K562 (cell line): ENCODE data around the gene CAMK2G. TPM values are rescaled to one million over a fixed set of nuclear protein-coding genes. Genes with fewer than 3 reads are reported as not detected.
A peak's percentile ranks its signal among the peaks of the same experiment; 100 is the strongest.

Experiments used
- ARID4B ChIP-seq: sonication (generic); formaldehyde crosslinking; IDR thresholded peaks from 2 replicates; pipeline ENCODE4 v1.8.0; 2022; ENCODE audit warnings: mild to moderate bottlenecking, missing genetic modification reagents
- CHD4 ChIP-seq: fragments of 200-600 bp; sonication (generic); IDR thresholded peaks from 3 replicates; pipeline ENCODE4 v1.6.1; 2012; ENCODE audit warnings: low read depth, mild to moderate bottlenecking, mixed read lengths, low read length, inconsistent platforms; ENCODE audit not compliant: insufficient read depth, insufficient replicate concordance, poor library complexity, severe bottlenecking
- CLOCK ChIP-seq: fragments of 250-450 bp; sonication (Bioruptor Pico); IDR thresholded peaks from 2 replicates; pipeline ENCODE4 v1.4.0; 2020; ENCODE audit warnings: mild to moderate bottlenecking, moderate library complexity, borderline replicate concordance
- KAT8 ChIP-seq: fragments of 450-650 bp; IDR thresholded peaks from 2 replicates; pipeline ENCODE4 v1.6.1; 2016; ENCODE audit warnings: low read depth, mild to moderate bottlenecking
- NBN ChIP-seq: fragments of 450-650 bp; IDR thresholded peaks from 2 replicates; pipeline ENCODE4 v1.6.1; 2016; ENCODE audit warnings: low read depth, mild to moderate bottlenecking
- PCBP2 ChIP-seq: fragments of 200-400 bp; formaldehyde crosslinking; IDR thresholded peaks from 2 replicates; pipeline ENCODE4 v1.6.1; 2018; ENCODE audit warnings: low read length, low read depth, mild to moderate bottlenecking, moderate library complexity; ENCODE audit not compliant: poor library complexity, severe bottlenecking
- POU5F1 ChIP-seq: fragments of 150-350 bp; IDR thresholded peaks from 2 replicates; pipeline ENCODE4 v1.6.1; 2014; ENCODE audit warnings: borderline replicate concordance, low read length, low read depth, mild to moderate bottlenecking; ENCODE audit not compliant: partially characterized antibody
- RBM14 ChIP-seq: fragments of 200-400 bp; formaldehyde crosslinking; IDR thresholded peaks from 2 replicates; pipeline ENCODE4 v1.6.1; 2018; ENCODE audit warnings: low read depth, mild to moderate bottlenecking, low read length, moderate library complexity, borderline replicate concordance; ENCODE audit not compliant: insufficient read depth
- SMARCE1 ChIP-seq: fragments of 450-650 bp; IDR thresholded peaks from 2 replicates; pipeline ENCODE4 v1.7.1; 2016; ENCODE audit warnings: mild to moderate bottlenecking
- SUPT5H ChIP-seq: fragments of 450-650 bp; IDR thresholded peaks from 2 replicates; pipeline ENCODE4 v1.6.1; 2016
- TCF7L2 ChIP-seq: fragments of 150-350 bp; IDR thresholded peaks from 2 replicates; pipeline ENCODE4 v1.6.1; 2016; ENCODE audit warnings: low read depth, mild to moderate bottlenecking, low read length, moderate library complexity
- ZNF165 ChIP-seq: fragments of 250-450 bp; sonication (Bioruptor Pico); IDR thresholded peaks from 2 replicates; pipeline ENCODE4 v1.4.0; 2020; ENCODE audit warnings: borderline replicate concordance
- ZNF212 ChIP-seq: fragments of 450-650 bp; formaldehyde crosslinking; IDR thresholded peaks from 2 replicates; pipeline ENCODE4 v1.4.0; 2020; ENCODE audit warnings: mild to moderate bottlenecking
- ZNF239 ChIP-seq: fragments of 250-450 bp; sonication (Bioruptor Pico); IDR thresholded peaks from 2 replicates; pipeline ENCODE4 v1.4.0; 2020; ENCODE audit warnings: mild to moderate bottlenecking
- polyA plus RNA-seq, 8 experiments: library from polyadenylated mRNA; depleted of rRNA in 4 of 8; stranded (reverse) in 5 of 8; unstranded in 3 of 8; fragments of >200 nt; fragmentation: Nextera tagmentation in 2 of 8; fragmentation: Illumina TruSeq in 1 of 8; extraction: Ambion mirVana in 2 of 8; extraction: Trizol in 1 of 8; gene quantifications; 2 replicates each; pipeline versions ENCODE4 v1.2.1 to v1.2.3, GENCODE V29; 2011 to 2014; ENCODE audit warnings: inconsistent platforms in 1 of 8, missing spikeins in 1 of 8
- total RNA-seq, 7 experiments: library from RNA; depleted of rRNA in 6 of 7; stranded (reverse); fragments of >200 nt in 6 of 7; fragmentation: Illumina TruSeq in 2 of 7; extraction: Trizol in 2 of 7; gene quantifications; 2 replicates each; pipeline versions ENCODE4 v1.2.1 to v1.2.3, GENCODE V29; 2011 to 2021; ENCODE audit warnings: low replicate concordance in 1 of 7
- TF ChIP-seq, protein P1 (sequence below): sonication (generic); formaldehyde crosslinking; IDR thresholded peaks from 2 replicates; pipeline ENCODE4 v1.8.0; 2022; ENCODE audit warnings: mild to moderate bottlenecking, low read depth, missing genetic modification reagents
- TF ChIP-seq, protein P2 (sequence below): sonication (generic); formaldehyde crosslinking; IDR thresholded peaks from 2 replicates; pipeline ENCODE4 v1.8.1; 2023; ENCODE audit warnings: mild to moderate bottlenecking, missing genetic modification reagents

Gene CAMK2G
- total and polyA plus RNA-seq, 9 of the 15 experiments (the other 6 are each of a cell fraction or from before 2014, with no cell fraction given): 9.0 to 37.9 (median 32.6) TPM

DNA sequence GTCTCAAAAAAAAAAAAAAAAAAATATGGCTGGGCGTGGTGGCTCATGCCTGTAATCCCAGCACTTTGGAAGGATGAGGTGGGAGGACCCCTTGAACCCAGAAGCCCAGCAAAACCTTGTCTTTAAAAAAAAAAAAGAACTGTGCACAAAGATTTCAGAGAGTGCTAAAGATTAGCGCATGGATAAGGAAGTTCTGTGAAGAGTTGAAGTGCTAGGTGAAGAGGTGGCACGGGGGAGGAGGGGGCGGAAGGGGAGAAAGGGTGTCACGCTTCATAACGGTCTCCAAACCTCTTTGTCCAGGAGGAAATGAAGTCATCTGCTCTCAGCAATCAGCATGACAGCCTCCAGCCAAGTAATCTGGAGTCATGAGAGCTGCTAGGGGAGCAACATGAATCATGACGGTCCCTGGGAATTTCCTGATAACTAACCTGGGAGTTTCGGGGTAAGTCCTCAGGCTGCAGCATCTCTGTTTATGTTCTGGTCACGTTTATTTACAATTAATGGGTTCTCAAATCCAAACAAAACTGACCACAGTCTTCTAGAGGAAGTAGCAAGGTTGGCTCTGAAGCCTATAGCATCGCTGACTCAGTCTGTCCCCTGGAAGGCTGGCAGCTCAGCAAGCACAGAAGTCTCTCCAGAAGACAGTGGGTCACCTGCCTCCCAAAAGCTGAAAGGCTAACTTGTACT lies 34.6 kb upstream of the CAMK2G start (continued):
- TF ChIP-seq RBM14 (no peak), NBN (peak; percentile 78; the same call in 1 of the 2 replicates), TCF7L2 (no peak), PCBP2 (no peak), POU5F1 (no peak), ZNF165 (CRISPR knock-in tag) (no peak), ARID4B (CRISPR knock-in tag) (no peak), SMARCE1 (peak; percentile 91), CHD4 (no peak), ZNF212 (CRISPR knock-in tag) (no peak), CLOCK (no peak), ZNF239 (CRISPR knock-in tag) (peak; percentile 17; the same call in 1 of the 2 replicates), SUPT5H (no peak), KAT8 (no peak)
- TF ChIP-seq, protein P1, sequence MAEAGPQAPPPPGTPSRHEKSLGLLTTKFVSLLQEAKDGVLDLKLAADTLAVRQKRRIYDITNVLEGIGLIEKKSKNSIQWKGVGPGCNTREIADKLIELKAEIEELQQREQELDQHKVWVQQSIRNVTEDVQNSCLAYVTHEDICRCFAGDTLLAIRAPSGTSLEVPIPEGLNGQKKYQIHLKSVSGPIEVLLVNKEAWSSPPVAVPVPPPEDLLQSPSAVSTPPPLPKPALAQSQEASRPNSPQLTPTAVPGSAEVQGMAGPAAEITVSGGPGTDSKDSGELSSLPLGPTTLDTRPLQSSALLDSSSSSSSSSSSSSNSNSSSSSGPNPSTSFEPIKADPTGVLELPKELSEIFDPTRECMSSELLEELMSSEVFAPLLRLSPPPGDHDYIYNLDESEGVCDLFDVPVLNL: no peak
- TF ChIP-seq, protein P2, sequence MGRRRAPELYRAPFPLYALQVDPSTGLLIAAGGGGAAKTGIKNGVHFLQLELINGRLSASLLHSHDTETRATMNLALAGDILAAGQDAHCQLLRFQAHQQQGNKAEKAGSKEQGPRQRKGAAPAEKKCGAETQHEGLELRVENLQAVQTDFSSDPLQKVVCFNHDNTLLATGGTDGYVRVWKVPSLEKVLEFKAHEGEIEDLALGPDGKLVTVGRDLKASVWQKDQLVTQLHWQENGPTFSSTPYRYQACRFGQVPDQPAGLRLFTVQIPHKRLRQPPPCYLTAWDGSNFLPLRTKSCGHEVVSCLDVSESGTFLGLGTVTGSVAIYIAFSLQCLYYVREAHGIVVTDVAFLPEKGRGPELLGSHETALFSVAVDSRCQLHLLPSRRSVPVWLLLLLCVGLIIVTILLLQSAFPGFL (CRISPR knock-in tag): no peak
